HCT116 (cell line): Measurements from ENCODE around the gene NEK7.

Experiments
- CTCF ChIP-seq, 3 experiments: fragments of 200-600 bp in 1 of 3; sonication (generic) in 1 of 3; IDR thresholded peaks in 2 of 3; conservative IDR thresholded peaks in 1 of 3; 2 replicates each; pipeline ENCODE4 v1.5.1; 2012 to 2017; ENCODE audit warnings: low read depth in 2 of 3, low read length in 2 of 3, antibody characterized with exemption in 1 of 3, borderline replicate concordance in 1 of 3, control low read depth in 1 of 3, mild to moderate bottlenecking in 1 of 3, mixed read lengths in 1 of 3, mixed run types in 1 of 3, moderate library complexity in 1 of 3; ENCODE audit not compliant: insufficient read depth in 1 of 3
- ZFX ChIP-seq: fragments of 450-650 bp; IDR thresholded peaks from 2 replicates; pipeline ENCODE4 v1.6.1; 2017

GRCh38 chr1:198254948-198255347, 98.2 kb downstream of the NEK7 start:
- TF ChIP-seq ZFX = no peak
- no peak for TF ChIP-seq CTCF (IDR thresholded peaks at IDR 0.05 in 2 of 3, conservative IDR thresholded peaks at IDR 0.05 in 1 of 3; ENCODE audit: borderline replicate concordance in 1 of 3, insufficient read depth in 1 of 3, low read depth in 2 of 3, low read length in 2 of 3)
